Upper lobe of left lung (tissue), 6 donors: ENCODE results near the gene CPA1. TPM values are rescaled to one million over a fixed set of nuclear protein-coding genes. Genes with fewer than 3 reads are reported as not detected.

Source experiments
- ATAC-seq, 2 donors: fragments of 200-7000 bp; cut with Tn5 transposase; one replicate each; pipeline ENCODE4 v1.9.1; 2022; ENCODE audit warnings: mild to moderate bottlenecking in 2 of 2, moderate library complexity in 2 of 2; ENCODE audit not compliant: low FRiP score in 2 of 2
- DNase-seq, 2 donors: peaks; one replicate each; pipeline ENCODE4 v3.0.0-alpha.2; 2019 to 2020
- H3K27ac ChIP-seq, 4 donors: fragments of 200-600 bp; sonication (generic); one replicate each; pipeline ENCODE4 v1.5.1; 2016 to 2019
- H3K27me3 ChIP-seq, 4 donors: fragments of 200-600 bp; sonication (generic); one replicate each; pipeline ENCODE4 v1.5.1; 2017 to 2019
- H3K36me3 ChIP-seq, 4 donors: fragments of 200-600 bp; sonication (generic); one replicate each; pipeline ENCODE4 v1.5.1; 2016 to 2019
- H3K4me1 ChIP-seq, 4 donors: fragments of 200-600 bp; sonication (generic); one replicate each; pipeline ENCODE4 v1.5.1; 2018 to 2019
- H3K4me3 ChIP-seq, 4 donors: fragments of 200-600 bp; sonication (generic); one replicate each; pipeline ENCODE4 v1.5.1; 2017 to 2019; ENCODE audit warnings: mild to moderate bottlenecking in 2 of 4, moderate library complexity in 1 of 4
- H3K9me3 ChIP-seq, 4 donors: fragments of 200-600 bp; sonication (generic); one replicate each; pipeline ENCODE4 v1.5.1; 2018 to 2019
- CTCF ChIP-seq, 6 experiments: fragments of 450-650 bp in 4 of 6; fragments of 200-600 bp in 2 of 6; sonication (generic) in 2 of 6; IDR thresholded peaks; one replicate each; pipeline ENCODE4 v1.5.1; 2016 to 2019; ENCODE audit warnings: antibody characterized with exemption in 6 of 6
- EP300 ChIP-seq, 4 donors: sonication (generic); formaldehyde crosslinking; IDR thresholded peaks; one replicate each; pipeline ENCODE4 v1.5.1; 2017; ENCODE audit warnings: antibody characterized with exemption in 4 of 4, control low read depth in 2 of 4
- POLR2A ChIP-seq, 4 donors: fragments of 450-650 bp; IDR thresholded peaks; one replicate each; pipeline ENCODE4 v1.5.1; 2016 to 2017; ENCODE audit warnings: antibody characterized with exemption in 4 of 4, mild to moderate bottlenecking in 2 of 4
- POLR2AphosphoS5 ChIP-seq, 2 donors: sonication (generic); formaldehyde crosslinking; IDR thresholded peaks; one replicate each; pipeline ENCODE4 v1.5.1; 2017; ENCODE audit warnings: antibody characterized with exemption in 2 of 2
- WGBS, 2 donors: methylation state at CpG; one replicate each; pipeline ENCODE4 v1.1.5; 2017 to 2018; 5-methylcytosine and 5-hydroxymethylcytosine counted together
- total RNA-seq, 6 donors: library from RNA; depleted of rRNA in 4 of 6; stranded (reverse); fragments of >200 nt in 4 of 6; gene quantifications; one replicate each; pipeline versions ENCODE4 v1.1.0 to v1.2.1, GENCODE V29; 2016 to 2021
- donor health status: DM: no; HTN: no; CAD: no; lungs with moderate emphysema.
- donor health status: DM: no; HTN: yes; CAD: no; lungs with severe emphysema.

The CPA1 gene
- total RNA-seq, 6 donors from 2014 or later: 12.6 to 21.8 TPM; not detected in 4

GRCh38 chr7:130390486-130390885 is 10.2 kb downstream of the CPA1 start:
- Histone ChIP-seq H3K27me3 (no peaks in the 10 kb centered on the region), H3K4me3 (no peak overlapping the region), H3K36me3 (no peaks in the 10 kb centered on the region), H3K4me1 (no peaks in the 10 kb centered on the region), H3K27ac (no peak overlapping the region), H3K9me3 (no peaks in the 10 kb centered on the region)
- 68 to 83% methylated on average over 1 of the region's 1 CpG for WGBS, 2 donors
- no peak for ATAC-seq
- no peak for TF ChIP-seq POLR2A (IDR thresholded peaks at IDR 0.05)
- TF ChIP-seq POLR2AphosphoS5 (IDR thresholded peaks at IDR 0.05): no peak
- TF ChIP-seq EP300 (IDR thresholded peaks at IDR 0.05): no peak
- TF ChIP-seq CTCF (IDR thresholded peaks at IDR 0.05): no peak
- no peak for DNase-seq

- ATAC-seq (peak in 1 of 2 donors; percentile 89), DNase-seq (no peak)
- Histone ChIP-seq H3K36me3 (no peaks in the 10 kb centered on the region), H3K9me3 (no peaks in the 10 kb centered on the region), H3K4me3 (no peak overlapping the region), H3K27me3 (no peaks in the 10 kb centered on the region), H3K27ac (peak overlapping the region in 1 of 4 donors; percentile 49), H3K4me1 (peaks cover 0 to 6% (median 0%) of the 10 kb centered on the region in 4 donors)
- 80 to 84% methylated on average over 5 of the region's 5 CpGs for WGBS, 2 donors
- TF ChIP-seq EP300 (IDR thresholded peaks at IDR 0.05) (no peak), POLR2AphosphoS5 (IDR thresholded peaks at IDR 0.05) (no peak), CTCF (IDR thresholded peaks at IDR 0.05) (no peak), POLR2A (IDR thresholded peaks at IDR 0.05) (no peak)
Measured at GRCh38 chr7:130393101-130393561, 12.8 kb downstream of the CPA1 start.

GRCh38 chr7:130393841-130394411 is 13.6 kb downstream of the CPA1 start:
- no peak for ATAC-seq
- WGBS, 2 donors: 71 to 80% methylated on average over 10 of the region's 10 CpGs
- DNase-seq: no peak
- no peak for TF ChIP-seq POLR2AphosphoS5 (IDR thresholded peaks at IDR 0.05)
- no peak for TF ChIP-seq POLR2A (IDR thresholded peaks at IDR 0.05)
- no peak for TF ChIP-seq EP300 (IDR thresholded peaks at IDR 0.05)
- TF ChIP-seq CTCF (IDR thresholded peaks at IDR 0.05): no peak
- Histone ChIP-seq H3K36me3 (no peaks in the 10 kb centered on the region), H3K27me3 (no peaks in the 10 kb centered on the region), H3K27ac (no peak overlapping the region), H3K4me3 (no peak overlapping the region), H3K9me3 (no peaks in the 10 kb centered on the region), H3K4me1 (peaks cover 0 to 6% (median 0%) of the 10 kb centered on the region in 4 donors)

GRCh38 chr7:130394421-130395195 is 14.3 kb downstream of the CPA1 start:
- 67 to 76% methylated on average over 7 of the region's 7 CpGs for WGBS, 2 donors
- Histone ChIP-seq H3K4me3 (no peak overlapping the region), H3K36me3 (no peaks in the 10 kb centered on the region), H3K9me3 (no peaks in the 10 kb centered on the region), H3K4me1 (peaks cover 0 to 8% (median 0%) of the 10 kb centered on the region in 4 donors), H3K27ac (no peak overlapping the region), H3K27me3 (no peaks in the 10 kb centered on the region)
- DNase-seq: no peak
- TF ChIP-seq EP300 (IDR thresholded peaks at IDR 0.05) (no peak), POLR2AphosphoS5 (IDR thresholded peaks at IDR 0.05) (no peak), CTCF (IDR thresholded peaks at IDR 0.05) (no peak), POLR2A (IDR thresholded peaks at IDR 0.05) (no peak)
- ATAC-seq: no peak
